CD4-positive, alpha-beta T cell treated with Interleukin-2 at 100 ng/mL for 4 hours (primary cell): ENCODE results near the gene AHRR.
"Not testable (repeated sequence)": the region's sequence is repeated elsewhere in the genome, so short reads cannot be mapped to it uniquely, and the experiment has no call there.

ENCODE experiments used
- DNase-seq: peaks from one replicate; pipeline ENCODE4 v3.0.0-alpha.2; 2020; ENCODE audit warnings: low spot score

The AHRR gene

DNA sequence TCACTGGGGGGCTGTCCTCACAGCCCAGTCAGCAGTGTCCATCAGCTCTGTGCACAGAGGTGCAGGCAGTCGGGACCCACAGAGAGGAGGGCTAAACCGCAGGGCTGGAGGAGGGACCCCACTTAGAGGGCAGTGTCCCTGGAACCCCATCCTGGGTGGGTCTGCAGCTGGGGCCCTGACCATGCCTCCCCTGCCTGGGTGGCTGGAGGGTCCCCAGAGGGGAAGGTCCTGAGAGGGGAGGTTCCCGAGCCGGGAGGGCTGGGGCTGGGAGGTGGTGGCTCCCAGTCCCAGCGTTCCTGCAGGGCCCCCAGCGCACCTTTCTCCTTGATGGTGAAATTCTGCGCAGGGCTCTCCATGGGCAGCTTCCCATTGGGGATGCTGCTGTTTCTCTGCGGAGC is 154.2 kb downstream of the AHRR start:
- DNase-seq, result no peak

DNA sequence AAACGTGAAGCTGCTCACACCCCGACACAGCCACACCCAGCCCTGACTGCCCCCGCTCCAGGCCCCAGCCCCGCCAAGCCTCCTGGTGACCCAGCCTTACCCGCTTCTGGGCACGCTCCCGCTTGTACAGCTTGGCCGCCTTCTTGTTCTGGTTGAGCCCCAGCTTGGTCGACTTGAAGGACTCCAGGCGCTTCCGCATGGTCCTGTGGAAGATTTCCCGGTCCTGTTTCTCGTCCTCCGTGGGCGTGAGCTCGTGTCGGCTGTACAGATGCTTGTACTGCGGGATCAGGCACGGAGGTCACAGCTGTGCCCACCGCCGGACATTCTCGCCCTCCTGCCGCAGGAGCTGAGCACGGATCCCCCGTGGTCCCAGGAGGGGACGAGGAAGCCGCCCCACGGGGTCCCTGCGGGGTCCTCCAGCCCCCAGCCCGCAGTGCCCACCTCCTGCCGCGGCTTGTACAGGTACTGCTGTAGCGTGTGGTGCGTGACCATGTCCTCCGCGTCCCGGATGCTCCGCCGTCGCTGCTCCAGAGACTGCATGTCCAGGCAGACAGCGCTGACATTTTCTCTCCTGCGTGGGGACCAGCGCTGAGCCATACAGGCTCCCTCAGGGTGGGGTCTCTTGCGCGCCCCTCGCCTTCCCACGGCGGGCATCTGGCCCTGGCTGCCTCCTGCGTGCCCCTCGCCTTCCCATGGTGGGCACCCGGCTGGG is 154.7 kb downstream of the AHRR start:
- DNase-seq, result no peak

DNA sequence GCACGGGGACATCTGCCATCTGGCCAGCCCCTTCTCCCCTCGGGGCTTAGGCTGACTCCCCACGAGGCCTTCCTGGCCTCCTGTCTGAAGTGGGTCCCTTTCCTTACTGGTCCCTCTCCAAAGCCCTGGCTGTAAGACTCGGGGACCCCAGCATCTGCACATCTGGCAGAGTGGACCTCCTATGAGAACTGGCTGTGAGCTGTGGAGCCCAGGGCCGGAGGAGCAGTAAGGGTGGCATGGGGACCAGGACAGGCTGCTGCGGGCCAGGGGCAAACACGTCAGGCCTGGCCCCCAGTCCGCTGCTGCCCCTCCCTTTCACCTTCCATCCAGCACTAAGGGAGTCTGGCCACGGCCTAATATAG is 155.3 kb downstream of the AHRR start:
- no peak for DNase-seq

DNA sequence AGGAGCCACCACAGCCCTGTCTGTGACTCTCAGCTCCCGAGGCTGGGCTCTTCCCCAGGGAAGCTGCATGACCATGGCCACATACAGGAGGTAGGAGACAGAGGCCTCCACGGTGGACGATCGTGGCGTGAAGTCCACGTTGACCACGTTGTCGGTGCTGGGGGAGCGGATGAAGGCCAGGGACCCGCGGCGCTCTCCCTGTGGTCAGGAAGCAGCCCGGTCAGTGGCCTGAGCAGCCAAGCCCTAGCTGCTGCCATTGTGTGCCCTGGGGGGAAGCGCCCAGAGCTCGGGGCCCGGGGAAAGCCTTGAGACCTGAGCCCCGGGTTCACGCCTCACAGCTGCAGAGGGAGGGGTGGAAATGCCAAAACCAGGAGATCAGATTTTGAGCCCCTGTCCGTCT is 155.7 kb downstream of the AHRR start:
- DNase-seq, result no peak

DNA sequence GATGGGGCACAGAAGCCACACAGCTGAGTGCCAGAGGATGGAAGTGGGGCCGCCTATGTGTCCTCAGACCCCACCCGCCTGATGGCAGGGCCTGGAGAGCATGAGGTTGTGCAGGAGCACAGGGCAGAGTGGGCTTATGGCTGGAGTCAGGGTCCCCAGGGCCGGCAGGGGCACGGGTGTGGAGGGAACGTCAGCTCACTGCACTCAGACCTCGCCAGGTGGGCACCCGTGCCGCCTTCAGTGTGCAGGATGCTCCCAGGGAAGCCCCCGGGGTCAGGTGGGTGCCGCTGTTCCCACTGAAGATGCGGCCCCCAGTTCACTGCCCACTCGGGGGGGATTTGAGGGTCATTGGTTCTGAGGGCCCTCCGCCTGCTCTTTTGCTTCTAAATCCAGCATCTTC is 156.4 kb downstream of the AHRR start:
- DNase-seq, result no peak

DNA sequence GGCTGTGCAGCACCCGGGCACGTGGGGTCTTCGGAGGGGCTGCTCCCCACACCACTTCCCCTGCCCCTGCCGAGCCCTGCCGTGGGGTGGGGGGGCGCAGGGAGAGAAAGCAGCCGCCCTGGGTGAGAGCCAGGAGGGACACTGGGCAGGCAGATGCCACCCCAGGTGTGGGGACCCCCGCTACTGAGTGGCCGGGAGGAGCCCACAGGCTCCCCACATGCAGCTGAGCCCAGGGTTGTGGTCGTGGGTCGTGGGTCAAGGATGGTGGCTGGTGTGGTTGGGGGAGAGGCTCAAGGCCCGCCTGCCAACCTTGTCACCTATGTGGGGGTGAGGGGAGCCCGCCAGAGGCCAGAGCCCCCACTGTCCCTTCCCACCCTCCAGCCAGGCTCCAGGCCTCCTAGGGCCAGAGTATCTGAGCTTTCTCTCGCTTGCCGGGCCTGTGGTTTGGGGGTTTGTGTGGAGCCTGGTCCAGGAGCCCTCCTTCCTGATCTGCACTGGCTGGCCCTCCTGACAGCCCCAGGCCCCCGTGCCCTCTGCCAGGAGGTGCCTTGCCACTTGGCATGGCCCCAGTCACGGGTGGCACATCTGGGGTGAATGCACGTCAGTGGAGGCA is 157.0 kb downstream of the AHRR start:
- DNase-seq, result no peak

DNA sequence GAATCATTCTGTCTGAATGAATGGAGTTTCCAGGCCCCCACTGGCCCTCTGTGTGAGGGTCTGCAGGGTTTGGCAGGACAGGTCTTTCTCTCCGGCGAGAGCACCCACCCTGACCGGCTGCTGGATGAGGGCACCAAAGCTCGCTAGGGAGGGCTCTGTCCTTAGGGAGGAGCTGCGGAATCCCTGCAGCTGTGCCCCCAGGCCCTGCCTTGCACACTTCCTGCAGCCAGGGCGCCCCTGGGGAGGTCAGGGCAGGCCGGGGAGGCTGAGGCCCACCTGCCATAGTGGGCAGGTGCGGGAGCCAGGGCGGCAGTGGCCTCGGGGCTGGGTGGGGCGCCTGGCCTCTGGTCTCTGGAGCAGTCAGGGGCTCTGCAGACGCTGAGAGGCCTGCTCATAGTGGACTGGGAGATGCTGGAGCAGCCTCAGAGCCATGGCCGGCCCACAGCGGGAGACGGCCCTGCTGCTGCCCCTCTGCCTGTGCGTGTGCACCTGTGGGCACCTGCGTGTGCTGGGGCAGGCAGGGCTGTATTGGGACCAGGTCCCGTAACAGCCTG is 157.5 kb downstream of the AHRR start:
- DNase-seq, result no peak

DNA sequence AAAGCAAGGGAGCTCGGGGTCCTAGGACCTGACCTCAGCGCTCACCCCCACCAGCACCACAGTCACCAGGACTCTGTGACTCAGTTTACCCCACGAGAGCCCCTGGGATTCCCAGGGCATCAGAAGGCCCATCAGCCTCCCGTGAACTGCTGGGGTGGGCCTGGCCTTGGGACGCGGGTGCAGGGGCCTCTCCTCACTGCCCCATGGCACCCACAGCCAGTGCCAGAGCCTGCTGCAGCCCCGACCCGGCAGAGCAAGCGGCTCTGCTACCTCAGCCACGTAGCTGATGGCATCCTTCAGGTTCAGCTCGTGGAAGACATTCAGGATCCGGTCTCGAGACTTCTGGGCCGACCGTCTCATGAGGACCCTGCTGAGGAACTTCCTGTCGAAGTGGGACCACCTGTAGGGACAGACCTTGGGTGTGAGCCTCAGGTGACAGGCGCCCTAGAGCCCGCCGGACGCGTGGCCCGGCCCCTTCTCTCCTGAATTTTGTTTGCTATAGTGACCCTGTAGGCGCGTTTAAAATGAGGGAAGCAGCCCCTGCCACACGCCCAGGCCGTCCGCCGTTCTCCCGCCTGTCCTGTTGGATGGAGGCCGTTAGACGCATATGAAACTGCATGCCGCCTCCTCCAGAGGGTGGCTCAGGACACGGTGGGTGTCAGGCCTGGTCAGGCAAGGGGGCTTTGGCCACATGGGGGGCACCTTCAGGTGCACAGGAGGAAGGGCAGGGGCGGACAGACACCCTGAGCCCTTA is 158.2 kb downstream of the AHRR start:
- no peak for DNase-seq

DNA sequence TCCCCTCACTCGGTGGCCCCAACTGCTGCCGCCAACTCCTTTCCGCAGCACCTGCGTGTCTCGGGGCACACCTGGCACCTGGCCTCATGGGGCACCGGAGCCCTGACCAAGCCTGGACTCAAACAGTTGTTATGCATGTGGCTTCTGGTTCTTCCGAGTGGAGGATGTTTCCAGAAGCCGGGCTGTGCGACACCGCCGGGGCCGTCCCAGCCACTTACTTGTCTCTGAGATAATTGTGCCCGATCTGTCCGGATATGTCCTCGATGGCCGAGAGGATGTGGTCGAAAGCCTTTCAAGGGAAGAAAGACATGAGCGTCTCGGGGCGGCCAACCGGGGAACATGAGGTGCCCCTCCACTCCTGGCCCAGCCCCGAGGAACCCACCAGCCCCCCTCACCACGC is 159.8 kb downstream of the AHRR start:
- no peak for DNase-seq

DNA sequence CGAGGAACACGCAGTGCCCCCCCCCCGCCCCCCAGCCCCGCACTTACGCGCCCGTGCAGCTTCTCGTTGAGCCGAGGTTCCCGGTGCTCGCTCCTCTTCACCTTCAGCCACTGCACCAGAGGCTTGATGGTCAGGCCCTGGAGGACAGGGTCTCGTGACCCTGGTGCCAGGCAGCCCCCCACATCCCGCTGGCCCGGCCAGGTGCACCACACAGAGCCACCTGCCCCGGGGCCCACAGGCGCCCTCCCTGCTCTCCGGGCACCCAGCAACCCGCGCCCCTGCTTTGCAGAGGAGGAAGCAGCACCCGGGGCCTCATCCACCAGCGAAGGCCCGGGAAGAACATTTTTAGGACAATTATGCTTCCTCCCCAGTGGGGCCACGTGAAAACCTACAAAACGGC is 160.5 kb downstream of the AHRR start:
- DNase-seq, result no peak

DNA sequence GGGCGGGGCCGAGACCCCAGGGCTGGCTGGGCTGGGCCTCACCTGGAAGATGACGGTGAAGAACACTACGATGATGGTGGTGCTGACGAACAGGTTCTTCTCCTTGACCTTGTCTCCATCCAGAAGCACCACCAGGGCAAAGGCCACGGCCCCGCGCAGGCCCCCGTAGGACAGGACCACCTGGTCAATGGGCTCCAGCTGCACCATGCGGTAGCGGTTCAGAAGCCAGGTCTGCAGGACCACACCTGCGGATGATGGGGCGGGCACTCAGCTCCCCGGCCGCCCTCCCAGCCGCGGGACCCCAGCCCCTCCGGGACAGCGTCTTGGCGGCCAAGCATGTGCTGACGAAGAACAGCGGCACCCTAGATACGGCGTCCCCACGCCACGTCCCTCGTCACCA is 161.0 kb downstream of the AHRR start:
- no peak for DNase-seq

DNA sequence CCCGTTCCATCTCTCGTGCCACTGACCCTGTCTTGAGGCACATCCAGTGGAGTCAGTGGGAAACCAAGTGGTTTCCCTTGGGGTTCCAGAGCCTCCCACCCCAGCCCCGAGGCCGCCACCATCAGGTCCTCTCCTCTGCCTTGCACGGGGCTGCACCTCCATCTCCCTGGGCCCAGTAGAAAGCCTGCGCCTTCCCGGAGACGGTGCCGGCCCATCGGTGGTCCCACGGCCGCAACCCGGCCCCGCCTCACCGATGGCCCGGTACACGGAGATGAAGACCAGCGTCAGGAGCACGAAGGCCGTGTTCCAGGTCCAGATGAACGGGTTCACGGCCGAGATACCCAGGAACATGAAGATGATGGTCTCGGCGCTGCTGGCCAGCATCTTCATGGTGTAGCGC is 161.5 kb downstream of the AHRR start:
- DNase-seq, result no peak

DNA sequence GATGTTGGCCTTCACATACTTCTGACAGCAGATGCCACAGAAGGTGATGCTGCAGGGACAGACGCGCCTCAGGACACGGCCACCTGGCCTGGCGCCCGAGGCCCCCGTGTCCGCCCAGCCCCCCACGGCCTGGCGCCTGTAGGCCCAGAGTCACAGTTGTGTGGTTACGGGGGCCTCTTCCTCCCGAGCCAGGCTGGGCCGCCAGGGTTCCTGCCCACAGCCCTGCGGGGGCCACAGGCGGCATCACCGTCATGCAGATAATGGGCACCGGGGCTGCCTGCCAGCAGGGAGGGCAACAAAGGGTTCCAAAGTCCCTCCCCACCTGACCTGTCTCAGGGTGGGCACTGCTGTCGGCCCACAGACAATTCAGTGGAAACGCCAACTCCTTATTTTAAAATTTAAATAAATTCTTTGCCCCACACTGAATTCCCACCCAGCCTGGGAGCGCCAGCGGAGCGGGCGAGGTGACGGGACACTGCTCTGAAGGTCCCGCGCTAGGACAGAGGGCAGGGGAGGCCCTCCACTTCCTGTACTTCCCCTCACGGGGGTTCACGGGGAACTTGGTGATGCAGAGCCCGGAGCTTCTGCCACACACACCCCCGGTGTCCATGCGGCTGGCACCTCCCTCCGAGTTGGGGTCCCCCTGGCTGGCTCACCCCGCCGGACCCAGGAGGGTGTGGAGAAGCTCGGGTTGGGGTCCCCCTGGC is 162.1 kb downstream of the AHRR start:
- no peak for DNase-seq

DNA sequence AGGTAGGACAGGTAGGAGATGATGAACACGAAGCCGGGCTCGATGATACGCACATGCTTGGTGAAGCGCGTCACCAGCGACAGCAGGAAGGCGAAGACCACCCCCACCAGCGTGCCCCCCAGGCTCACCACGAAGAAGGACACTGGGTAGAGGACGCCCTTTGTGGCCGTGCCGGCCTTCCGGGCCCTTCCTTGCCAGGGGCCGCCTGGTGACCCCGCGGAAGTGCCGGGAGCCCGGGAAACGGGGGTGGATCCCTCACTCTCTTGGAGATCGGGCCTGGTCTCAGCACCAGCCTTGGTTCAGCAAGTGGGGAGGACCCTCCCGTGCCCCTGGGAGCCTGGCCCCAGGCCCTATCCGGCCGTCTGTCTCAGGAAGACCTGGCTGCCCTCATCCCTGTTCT is 163.0 kb downstream of the AHRR start:
- DNase-seq, result no peak

DNA sequence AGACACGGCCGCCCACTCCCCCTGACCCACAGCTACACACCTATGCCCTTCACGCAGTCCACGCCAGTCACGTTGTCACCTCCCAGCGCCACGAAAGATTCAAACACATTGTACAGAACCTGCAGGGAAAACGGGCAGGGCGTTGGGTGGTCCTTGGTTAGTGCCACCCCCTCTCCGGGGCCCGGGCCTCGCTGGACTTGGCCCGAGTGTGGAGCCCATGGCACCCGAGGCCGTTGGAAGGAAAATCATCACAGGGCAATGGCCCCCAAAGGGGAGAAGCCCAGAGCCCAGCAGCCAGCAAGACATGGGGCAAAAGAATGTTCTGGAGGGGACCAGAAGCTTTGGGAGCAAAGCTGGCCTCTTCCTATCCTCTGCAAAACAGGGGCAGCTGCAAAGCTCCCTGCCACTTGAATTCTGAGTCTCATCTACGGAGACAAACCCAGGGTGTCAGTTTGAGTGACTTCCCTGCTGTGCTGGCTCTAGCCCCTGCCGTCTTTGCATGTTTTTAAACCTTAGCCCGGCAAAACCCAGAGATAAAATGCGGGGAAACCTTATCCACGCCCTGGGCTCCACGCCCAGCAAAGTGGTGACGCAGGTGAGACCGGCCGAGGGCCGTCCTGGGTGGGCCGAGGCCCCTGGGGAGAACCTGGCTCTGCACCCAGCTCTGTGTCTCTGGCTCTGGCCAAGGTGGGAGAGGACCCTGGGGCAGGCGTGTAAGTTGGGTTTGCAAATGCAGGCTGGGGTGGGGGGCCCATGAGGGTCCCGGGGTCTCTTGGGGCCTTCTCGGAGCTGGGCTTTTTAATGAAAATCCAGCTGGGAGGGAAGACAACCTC is 163.8 kb downstream of the AHRR start:
- no peak for DNase-seq

DNA sequence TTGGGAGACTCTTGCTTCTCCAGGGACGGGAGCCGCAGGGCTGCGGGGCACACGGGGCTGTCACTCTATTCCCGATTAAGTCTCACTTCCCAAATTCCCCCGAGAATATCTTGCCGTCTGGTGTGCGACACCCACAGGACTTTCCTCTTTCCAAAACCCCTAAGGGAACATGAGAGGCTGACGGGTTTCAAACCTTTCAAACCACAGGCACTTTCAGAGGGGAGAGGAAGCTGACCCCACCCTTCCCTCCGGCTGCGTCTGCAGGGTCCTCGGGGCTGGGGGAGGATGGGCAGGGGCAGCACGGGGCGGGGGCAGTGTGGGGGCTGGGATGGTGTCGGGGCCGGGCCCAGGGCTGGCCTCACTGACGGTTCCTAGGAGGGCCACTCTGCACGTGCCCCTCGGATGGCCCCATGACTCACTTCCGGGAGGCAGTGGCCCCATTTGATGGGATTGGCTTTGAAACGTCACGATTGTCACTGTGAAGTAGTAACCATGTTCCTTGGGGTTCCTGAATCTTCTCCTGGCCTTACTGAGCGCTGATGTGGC is 164.5 kb downstream of the AHRR start:
- DNase-seq, result no peak

DNA sequence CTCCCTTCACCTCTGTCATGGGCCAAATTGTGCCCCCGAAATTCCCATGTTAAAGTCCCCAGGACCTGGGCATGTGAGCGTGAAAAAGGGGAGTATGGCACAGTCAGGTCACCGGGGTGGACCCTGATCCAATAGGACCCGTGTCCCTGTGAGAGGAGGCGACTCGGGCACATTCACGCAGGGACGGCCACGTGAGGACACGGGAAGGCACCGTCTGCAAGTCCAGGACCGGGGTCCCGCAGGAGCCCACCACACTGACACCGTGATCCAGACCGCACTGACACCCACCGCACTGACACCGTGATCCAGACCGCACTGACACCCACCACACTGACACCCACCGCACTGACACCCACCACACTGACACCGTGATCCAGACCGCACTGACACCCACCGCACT is 165.1 kb downstream of the AHRR start:
- DNase-seq, result not testable (repeated sequence)
